GM19372 (cell line): ENCODE measurements around the gene CDH4.
"Not testable (repeated sequence)": the region's sequence is repeated elsewhere in the genome, so short reads cannot be mapped to it uniquely, and the experiment has no call there.

Source experiments
- ATAC-seq: cut with Tn5 transposase; IDR thresholded peaks from one replicate; pipeline ENCODE4 v1.9.1; 2021; ENCODE audit warnings: mild to moderate bottlenecking, low read depth, moderate library complexity; ENCODE audit not compliant: unreplicated experiment

CDH4 gene

GRCh38 chr20:61933951-61934715 is 682.1 kb downstream of the CDH4 start:
- ATAC-seq, result no peak

GRCh38 chr20:61934716-61935530 is 682.9 kb downstream of the CDH4 start:
- no peak for ATAC-seq

GRCh38 chr20:61935926-61936700 is 684.1 kb downstream of the CDH4 start:
- ATAC-seq, result no peak

GRCh38 chr20:61936701-61937131 is 684.7 kb downstream of the CDH4 start:
- ATAC-seq, result no peak

- no peak for ATAC-seq
Observed at GRCh38 chr20:61937146-61937962, 685.3 kb downstream of the CDH4 start.

GRCh38 chr20:61937963-61938838 is 686.1 kb downstream of the CDH4 start:
- no peak for ATAC-seq

- ATAC-seq, result no peak
Observed at GRCh38 chr20:61938839-61939690, 687.0 kb downstream of the CDH4 start.

GRCh38 chr20:61939691-61940360 is 687.8 kb downstream of the CDH4 start:
- no peak for ATAC-seq

GRCh38 chr20:61940491-61940890 is 688.4 kb downstream of the CDH4 start:
- no peak for ATAC-seq

GRCh38 chr20:61940976-61941720 is 689.1 kb downstream of the CDH4 start:
- no peak for ATAC-seq

GRCh38 chr20:61941721-61942405 is 689.8 kb downstream of the CDH4 start:
- no peak for ATAC-seq

- no peak for ATAC-seq
Observed at GRCh38 chr20:61942526-61942925, 690.5 kb downstream of the CDH4 start.

- ATAC-seq, result not testable (repeated sequence)
Observed at GRCh38 chr20:61944967-61945366, 692.9 kb downstream of the CDH4 start.

GRCh38 chr20:61945495-61945894 is 693.4 kb downstream of the CDH4 start:
- ATAC-seq, result not testable (repeated sequence)

GRCh38 chr20:61948056-61948455 is 696.0 kb downstream of the CDH4 start:
- ATAC-seq, result not testable (repeated sequence)

- ATAC-seq, result no peak
Observed at GRCh38 chr20:61948586-61949362, 696.7 kb downstream of the CDH4 start.
